ENCODE measurements around the gene C22orf23. TPM values are rescaled to one million over a fixed set of nuclear protein-coding genes. Genes with fewer than 3 reads are reported as not detected.

Gene C22orf23
- total RNA-seq, 3 donors from 2014 or later: not detected

- intact Hi-C loops (cut with DNase I, micrococcal nuclease): no loop called here
- no peak for DNase-seq
- no peak for TF ChIP-seq CTCF (IDR thresholded peaks at IDR 0.05)
- no peaks in the 10 kb centered on the region for H3K9me3 ChIP-seq
- ATAC-seq: no peak
- no peaks in the 10 kb centered on the region for H3K4me1 ChIP-seq (ENCODE audit: low read depth)
- peaks cover 5% of the 10 kb centered on the region for H3K36me3 ChIP-seq (ENCODE audit: low read depth)
- no peak overlapping the region for H3K4me3 ChIP-seq
These were observed 11.3 kb downstream of the C22orf23 start for GRCh38 chr22:37942133-37942532.

- H3K4me1 ChIP-seq (ENCODE audit: low read depth): no peaks in the 10 kb centered on the region
- TF ChIP-seq CTCF (IDR thresholded peaks at IDR 0.05): no peak
- H3K4me3 ChIP-seq: no peak overlapping the region
- H3K36me3 ChIP-seq (ENCODE audit: low read depth): peaks cover 5% of the 10 kb centered on the region
- no peak for DNase-seq
- intact Hi-C loops (cut with DNase I, micrococcal nuclease): no loop called here
- no peaks in the 10 kb centered on the region for H3K9me3 ChIP-seq
- ATAC-seq: no peak
These were observed 12.6 kb downstream of the C22orf23 start for GRCh38 chr22:37940698-37941376.

GRCh38 chr22:37933711-37934376 lies 19.6 kb downstream of the C22orf23 start:
- ATAC-seq: peak; percentile 100

GRCh38 chr22:37932821-37933578 lies 20.4 kb downstream of the C22orf23 start:
- TF ChIP-seq CTCF (IDR thresholded peaks at IDR 0.05): no peak
- Histone ChIP-seq H3K4me3 (no peak overlapping the region), H3K9me3 (no peaks in the 10 kb centered on the region), H3K4me1 (ENCODE audit: low read depth) (peaks cover 11% of the 10 kb centered on the region), H3K36me3 (ENCODE audit: low read depth) (no peaks in the 10 kb centered on the region)
- peak in 1 of 3 donors; percentile 14 for DNase-seq
- no peak for ATAC-seq
- intact Hi-C loops (cut with DNase I, micrococcal nuclease): no loop called here

More at GRCh38 chr22:37933711-37934376, 19.6 kb downstream of the C22orf23 start:
- peak; percentile 90 to 97 (median 95) for DNase-seq
- H3K4me3 ChIP-seq: no peak overlapping the region
- no peaks in the 10 kb centered on the region for H3K9me3 ChIP-seq
- intact Hi-C loops (cut with DNase I, micrococcal nuclease): no loop called here
- peaks cover 11% of the 10 kb centered on the region for H3K4me1 ChIP-seq (ENCODE audit: low read depth)
- TF ChIP-seq CTCF (IDR thresholded peaks at IDR 0.05): peak; percentile 98
- H3K36me3 ChIP-seq (ENCODE audit: low read depth): no peaks in the 10 kb centered on the region

- no peak overlapping the region for H3K4me3 ChIP-seq
- peaks cover 11% of the 10 kb centered on the region for H3K4me1 ChIP-seq (ENCODE audit: low read depth)
- intact Hi-C loops (cut with DNase I, micrococcal nuclease): no loop called here
- no peak for ATAC-seq
- no peaks in the 10 kb centered on the region for H3K9me3 ChIP-seq
- TF ChIP-seq CTCF (IDR thresholded peaks at IDR 0.05): no peak
- no peak for DNase-seq
- H3K36me3 ChIP-seq (ENCODE audit: low read depth): no peaks in the 10 kb centered on the region
These were observed 21.0 kb downstream of the C22orf23 start for GRCh38 chr22:37932401-37932800.
